HepG2 (cell line): ENCODE data around the gene ORC6. TPM values are rescaled to one million over a fixed set of nuclear protein-coding genes. Genes with fewer than 3 reads are reported as not detected.

Experiments used
- ATAC-seq: fragments of 200-7000 bp; cut with Tn5 transposase; 3 replicates; pipeline ENCODE4 v1.9.1; 2020; ENCODE audit warnings: mild to moderate bottlenecking, moderate library complexity
- BruUV-seq: library from RNA; stranded (reverse); fragments of 400-500 nt; replicated peaks from 2 replicates; lab custom pipeline; 2021; lab: Mats Ljungman, UMichigan
- CTCF ChIA-PET: fragments of 300-600 bp; formaldehyde crosslinking; extraction: SDS; loops from one replicate; lab custom pipeline; 2021; ENCODE audit warnings: low total read pairs, inconsistent platforms, low intra/inter-chr PET ratio; lab: Yijun Ruan, JAX
- POLR2A ChIA-PET: fragments of 350-600 bp; sonication (Branson Sonifier 250); formaldehyde crosslinking; loops from one replicate; lab custom pipeline; 2020; ENCODE audit warnings: antibody characterized with exemption, inconsistent platforms; lab: Yijun Ruan, JAX
- DNase-seq: peaks from one replicate; pipeline ENCODE4 v3.0.0-alpha.2; 2015; ENCODE audit warnings: low spot score
- FAIRE-seq: peaks from 3 replicates; lab custom pipeline; 2011; peaks lifted over from hg19 to GRCh38; lab: Jason Lieb, UNC
- H2AFZ ChIP-seq: one replicate; pipeline ENCODE4 v1.6.1; 2011; ENCODE audit warnings: low read length, inconsistent platforms
- H3K27ac ChIP-seq: fragments of 300-600 bp; 3 replicates; pipeline ENCODE4 v1.8.0; 2011; ENCODE audit warnings: mixed run types, mild to moderate bottlenecking, mixed read lengths, low read length, inconsistent platforms; ENCODE audit not compliant: insufficient read depth; ENCODE audit errors: extremely low read length
- H3K27me3 ChIP-seq, 2 experiments: fragments of 200-600 bp in 1 of 2; 2 replicates in 1 of 2; 3 replicates in 1 of 2; pipeline versions ENCODE4 v1.6.0 to v1.8.0; 2011; ENCODE audit warnings: low read length in 2 of 2, mild to moderate bottlenecking in 2 of 2, moderate library complexity in 2 of 2, inconsistent platforms in 1 of 2; ENCODE audit not compliant: insufficient read depth in 2 of 2, control insufficient read depth in 1 of 2
- H3K36me3 ChIP-seq, 2 experiments: fragments of 200-600 bp in 1 of 2; replicated peaks in 1 of 2; 2 replicates in 1 of 2; 3 replicates in 1 of 2; pipeline versions ENCODE4 v1.5.1 to v1.8.0; 2011; ENCODE audit warnings: low read length in 2 of 2, inconsistent platforms in 1 of 2; ENCODE audit not compliant: insufficient read depth in 2 of 2, control insufficient read depth in 1 of 2
- H3K4me1 ChIP-seq: 2 replicates; pipeline ENCODE4 v1.5.1; 2012; ENCODE audit warnings: low read length, inconsistent platforms; ENCODE audit not compliant: insufficient read depth
- H3K4me2 ChIP-seq: 2 replicates; pipeline ENCODE4 v1.6.0; 2011; ENCODE audit warnings: low read depth, low read length, inconsistent platforms
- H3K4me3 ChIP-seq, 3 experiments: fragments of 200-600 bp in 1 of 3; sonication (generic), shearing (Covaris generic) in 1 of 3; replicated peaks in 1 of 3; 2 replicates each; pipeline ENCODE4 v1.5.1; 2011 to 2016; ENCODE audit warnings: low read length in 3 of 3, inconsistent platforms in 2 of 3, low read depth in 2 of 3, mild to moderate bottlenecking in 2 of 3, control low read depth in 1 of 3, mixed read lengths in 1 of 3; ENCODE audit not compliant: insufficient read depth in 1 of 3
- H3K79me2 ChIP-seq: one replicate; pipeline ENCODE4 v1.6.1; 2011; ENCODE audit warnings: low read length, inconsistent platforms; ENCODE audit not compliant: insufficient read depth
- H3K9ac ChIP-seq: 2 replicates; pipeline ENCODE4 v1.6.0; 2011; ENCODE audit warnings: mild to moderate bottlenecking, low read depth, low read length, inconsistent platforms; ENCODE audit not compliant: insufficient read depth
- H3K9me3 ChIP-seq: 2 replicates; pipeline ENCODE4 v1.5.1; 2012; ENCODE audit warnings: mild to moderate bottlenecking, low read length
- H4K20me1 ChIP-seq: 2 replicates; pipeline ENCODE4 v1.6.0; 2011; ENCODE audit warnings: inconsistent platforms, mild to moderate bottlenecking, low read length, moderate library complexity; ENCODE audit not compliant: insufficient read depth
- DMAP1 ChIP-seq: IDR thresholded peaks from 2 replicates; pipeline ENCODE4 v1.6.1; 2016
- HDAC1 ChIP-seq: sonication (generic); formaldehyde crosslinking; IDR thresholded peaks from 2 replicates; pipeline ENCODE4 v1.5.1; 2020; ENCODE audit warnings: mild to moderate bottlenecking, missing genetic modification reagents
- KMT2B ChIP-seq: IDR thresholded peaks from 2 replicates; pipeline ENCODE4 v1.6.1; 2016; ENCODE audit warnings: missing genetic modification reagents, missing compliant biosample characterization
- MAFF ChIP-seq: IDR thresholded peaks from 2 replicates; pipeline ENCODE4 v1.6.1; 2011; ENCODE audit warnings: low read depth, low read length, improper control_type of control experiment
- MAFK ChIP-seq, 2 experiments: IDR thresholded peaks in 1 of 2; conservative IDR thresholded peaks in 1 of 2; 2 replicates each; pipeline ENCODE4 v1.6.1; 2011; ENCODE audit warnings: improper control_type of control experiment in 2 of 2, low read length in 2 of 2
- SAP130 ChIP-seq: IDR thresholded peaks from 2 replicates; pipeline ENCODE4 v1.6.1; 2016; ENCODE audit warnings: low read depth
- SOX13 ChIP-seq, 3 experiments: fragments of 450-650 bp in 1 of 3; sonication (generic) in 1 of 3; formaldehyde crosslinking in 1 of 3; IDR thresholded peaks in 2 of 3; conservative IDR thresholded peaks in 1 of 3; 2 replicates each; pipeline versions ENCODE4 v1.5.0 to v1.6.1; 2016 to 2020; ENCODE audit warnings: antibody characterized with exemption in 1 of 3, mild to moderate bottlenecking in 1 of 3, missing compliant biosample characterization in 1 of 3, missing genetic modification reagents in 1 of 3, moderate library complexity in 1 of 3
- SOX5 ChIP-seq: IDR thresholded peaks from 2 replicates; pipeline ENCODE4 v1.6.1; 2016; ENCODE audit warnings: borderline replicate concordance
- ZNF317 ChIP-seq: sonication (generic); formaldehyde crosslinking; IDR thresholded peaks from 2 replicates; pipeline ENCODE4 v1.5.0; 2020; ENCODE audit warnings: mild to moderate bottlenecking, missing genetic modification reagents
- ZNF577 ChIP-seq: sonication (generic); formaldehyde crosslinking; IDR thresholded peaks from 2 replicates; pipeline ENCODE4 v1.4.0; 2020; ENCODE audit warnings: mild to moderate bottlenecking, low read depth, missing genetic modification reagents, borderline replicate concordance
- ZNF776 ChIP-seq: sonication (generic); formaldehyde crosslinking; IDR thresholded peaks from 2 replicates; pipeline ENCODE4 v1.4.0; 2020; ENCODE audit warnings: mild to moderate bottlenecking, missing genetic modification reagents
- ZSCAN21 ChIP-seq: sonication (generic); formaldehyde crosslinking; IDR thresholded peaks from 2 replicates; pipeline ENCODE4 v1.8.0; 2022; ENCODE audit warnings: mild to moderate bottlenecking, missing genetic modification reagents, moderate library complexity, borderline replicate concordance
- WGBS: methylation state at CpG from one replicate; pipeline ENCODE4 v1.1.6; 2017; ENCODE audit warnings: low lambda C conversion rate; 5-methylcytosine and 5-hydroxymethylcytosine counted together
- in situ Hi-C: cut with HindIII; loops from 2 replicates; pipeline ENCODE4 v1.10.0; 2017; ENCODE audit warnings: low pct_unique_long_range_greater_than_20kb; ENCODE audit not compliant: extremely low pct_ligation_motif_present
- intact Hi-C: fragments of 100-400 bp; cut with micrococcal nuclease; formaldehyde crosslinking; loops from one replicate; pipeline ENCODE4 v1.10.0; 2022; ENCODE audit not compliant: unreplicated experiment
- polyA plus RNA-seq, 8 experiments: library from polyadenylated mRNA; depleted of rRNA in 3 of 8; stranded (reverse) in 7 of 8; unstranded in 1 of 8; fragments of >200 nt; fragmentation: Illumina TruSeq in 4 of 8; extraction: Trizol in 4 of 8; gene quantifications; 2 replicates each; pipeline versions ENCODE4 v1.2.1 to v1.2.3, GENCODE V29; 2011 to 2016; ENCODE audit warnings: low read depth in 4 of 8, missing spikeins in 1 of 8, mixed read lengths in 1 of 8; ENCODE audit not compliant: insufficient read depth in 1 of 8
- total RNA-seq, 5 experiments: library from RNA; depleted of rRNA; stranded (reverse); fragments of >200 nt; fragmentation: Illumina TruSeq; extraction: Trizol; gene quantifications; 2 replicates each; pipeline ENCODE4 v1.2.3, GENCODE V29; 2016; ENCODE audit warnings: low read depth in 1 of 5
- TF ChIP-seq, protein P1 (sequence below): sonication (generic); formaldehyde crosslinking; IDR thresholded peaks from 2 replicates; pipeline ENCODE4 v1.4.0; 2020; ENCODE audit warnings: missing genetic modification reagents, borderline replicate concordance

The ORC6 gene
- total and polyA plus RNA-seq, 2 of the 13 experiments (the other 11 are each of a cell fraction or from before 2014, with no cell fraction given): 34.2 to 69.8 TPM

DNA sequence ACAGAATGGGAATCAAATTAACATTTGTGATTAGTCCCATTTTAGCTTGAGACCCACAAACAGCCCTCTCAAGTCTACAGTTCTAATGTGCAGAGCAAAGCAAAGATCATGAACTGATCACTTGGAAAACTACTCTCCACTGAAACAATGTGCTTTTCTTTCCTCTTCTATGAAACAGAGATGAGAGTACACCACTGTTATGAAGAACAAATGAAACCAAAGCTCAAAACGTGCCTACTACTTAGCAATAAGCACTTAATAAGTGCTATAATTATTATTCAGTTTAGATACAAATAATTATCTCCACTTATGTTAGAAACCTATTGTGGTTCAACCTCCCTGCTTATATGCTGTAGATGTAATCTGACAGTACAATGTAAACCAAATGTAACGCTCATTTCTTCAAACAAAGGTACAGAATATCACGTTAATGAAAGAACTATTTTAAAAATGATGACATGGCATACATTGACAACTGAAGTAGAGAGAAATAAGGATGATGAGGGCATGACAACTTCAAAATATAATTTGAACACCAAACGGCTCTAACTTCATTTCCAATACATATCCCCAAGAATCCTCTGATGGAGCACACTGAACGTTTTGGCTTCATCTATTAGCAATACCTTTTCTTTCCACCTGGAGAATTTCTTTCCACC, 2.5 kb upstream of the ORC6 start:
- no peak for FAIRE-seq

More for the DNA sequence above, 2.5 kb upstream of the ORC6 start:
- Histone ChIP-seq H3K4me2 (peak overlapping the region; percentile 86), H3K27ac (peak overlapping the region; percentile 6), H3K4me1 (peaks cover 73% of the 10 kb centered on the region), H3K79me2 (peaks cover 89% of the 10 kb centered on the region), H3K27me3 (no peaks in the 10 kb centered on the region; a peak in 1 of 5 replicates), H3K4me3 (peak overlapping the region; percentile 85 to 96 (median 92)), H3K36me3 (no peaks in the 10 kb centered on the region), H3K9me3 (no peaks in the 10 kb centered on the region), H4K20me1 (peaks cover 50% of the 10 kb centered on the region), H2AFZ (no peak overlapping the region), H3K9ac (peak overlapping the region; percentile 87; the same call in 1 of the 2 replicates)
- no peak for DNase-seq
- WGBS: 28% methylated on average over 5 of the region's 5 CpGs
- ATAC-seq: no peak
- TF ChIP-seq MAFF (peak; percentile 83), SOX13 (IDR thresholded peaks at IDR 0.05) (no peak), SOX13 (CRISPR knock-in tag; conservative IDR thresholded peaks at IDR 0.05 in 1 of 2, IDR thresholded peaks at IDR 0.05 in 1 of 2) (peak in 1 of 2 experiments; percentile 69; a peak in 2 of 4 replicates), HDAC1 (CRISPR knock-in tag) (0 out of 2 replicates have a peak, but pooled peaks have one; percentile 27), ZNF577 (no peak), ZNF317 (CRISPR knock-in tag) (peak; percentile 71; the same call in 1 of the 2 replicates), MAFK (conservative IDR thresholded peaks at IDR 0.05 in 1 of 2, IDR thresholded peaks at IDR 0.05 in 1 of 2; ENCODE audit: low read length in 2 of 2) (peak; percentile 89 to 90), DMAP1 (0 out of 2 replicates have a peak, but pooled peaks have one; percentile 32), ZSCAN21 (CRISPR knock-in tag) (0 out of 2 replicates have a peak, but pooled peaks have one; percentile 34), KMT2B (0 out of 2 replicates have a peak, but pooled peaks have one; percentile 39), SOX5 (CRISPR knock-in tag) (peak; percentile 46; the same call in 1 of the 2 replicates), SAP130 (CRISPR knock-in tag) (peak; percentile 22; the same call in 1 of the 2 replicates), ZNF776 (CRISPR knock-in tag) (no peak)
- TF ChIP-seq, protein P1, sequence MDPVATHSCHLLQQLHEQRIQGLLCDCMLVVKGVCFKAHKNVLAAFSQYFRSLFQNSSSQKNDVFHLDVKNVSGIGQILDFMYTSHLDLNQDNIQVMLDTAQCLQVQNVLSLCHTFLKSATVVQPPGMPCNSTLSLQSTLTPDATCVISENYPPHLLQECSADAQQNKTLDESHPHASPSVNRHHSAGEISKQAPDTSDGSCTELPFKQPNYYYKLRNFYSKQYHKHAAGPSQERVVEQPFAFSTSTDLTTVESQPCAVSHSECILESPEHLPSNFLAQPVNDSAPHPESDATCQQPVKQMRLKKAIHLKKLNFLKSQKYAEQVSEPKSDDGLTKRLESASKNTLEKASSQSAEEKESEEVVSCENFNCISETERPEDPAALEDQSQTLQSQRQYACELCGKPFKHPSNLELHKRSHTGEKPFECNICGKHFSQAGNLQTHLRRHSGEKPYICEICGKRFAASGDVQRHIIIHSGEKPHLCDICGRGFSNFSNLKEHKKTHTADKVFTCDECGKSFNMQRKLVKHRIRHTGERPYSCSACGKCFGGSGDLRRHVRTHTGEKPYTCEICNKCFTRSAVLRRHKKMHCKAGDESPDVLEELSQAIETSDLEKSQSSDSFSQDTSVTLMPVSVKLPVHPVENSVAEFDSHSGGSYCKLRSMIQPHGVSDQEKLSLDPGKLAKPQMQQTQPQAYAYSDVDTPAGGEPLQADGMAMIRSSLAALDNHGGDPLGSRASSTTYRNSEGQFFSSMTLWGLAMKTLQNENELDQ (CRISPR knock-in tag): no peak
- in situ Hi-C loops (loop anchor here (5.0 kb wide), 1 partner anchor 115 kb away; no protein-coding TSS in a partner anchor), intact Hi-C loops (loop anchor here (5.0 kb wide), 1 partner anchor 115 kb away; no protein-coding TSS in a partner anchor)
- BruUV-seq: no TSS peak
- ChIA-PET CTCF (interaction anchor here (2.6 kb wide), 1 partner anchor 13 kb away, joined by 21 read pairs; no protein-coding TSS in a partner anchor), POLR2A (no interaction called here)
